Mucosa of stomach (tissue), 1 donor: ENCODE results near the gene HIP1R.
"Not testable (repeated sequence)": the region's sequence is repeated elsewhere in the genome, so short reads cannot be mapped to it uniquely, and the experiment has no call there.

Experiments
- H3K27me3 ChIP-seq: one replicate; pipeline ENCODE4 v1.7.0; 2013; ENCODE audit warnings: mild to moderate bottlenecking, low read length; ENCODE audit not compliant: control insufficient read depth, insufficient read depth
- H3K36me3 ChIP-seq: one replicate; pipeline ENCODE4 v1.7.0; 2013; ENCODE audit warnings: low read length; ENCODE audit not compliant: control insufficient read depth, insufficient read depth
- H3K4me1 ChIP-seq: one replicate; pipeline ENCODE4 v1.7.0; 2013; ENCODE audit warnings: mild to moderate bottlenecking, low read length; ENCODE audit not compliant: control insufficient read depth, insufficient read depth
- H3K4me3 ChIP-seq: one replicate; pipeline ENCODE4 v1.7.0; 2013; ENCODE audit warnings: low read length
- H3K9ac ChIP-seq: one replicate; pipeline ENCODE4 v1.7.0; 2013; ENCODE audit warnings: mild to moderate bottlenecking, low read length, moderate library complexity
- H3K9me3 ChIP-seq: one replicate; pipeline ENCODE4 v1.7.0; 2013; ENCODE audit warnings: mild to moderate bottlenecking, low read length, moderate library complexity; ENCODE audit not compliant: control insufficient read depth
- donor health status: Pancreatic carcinoma.

The HIP1R gene, protein sequence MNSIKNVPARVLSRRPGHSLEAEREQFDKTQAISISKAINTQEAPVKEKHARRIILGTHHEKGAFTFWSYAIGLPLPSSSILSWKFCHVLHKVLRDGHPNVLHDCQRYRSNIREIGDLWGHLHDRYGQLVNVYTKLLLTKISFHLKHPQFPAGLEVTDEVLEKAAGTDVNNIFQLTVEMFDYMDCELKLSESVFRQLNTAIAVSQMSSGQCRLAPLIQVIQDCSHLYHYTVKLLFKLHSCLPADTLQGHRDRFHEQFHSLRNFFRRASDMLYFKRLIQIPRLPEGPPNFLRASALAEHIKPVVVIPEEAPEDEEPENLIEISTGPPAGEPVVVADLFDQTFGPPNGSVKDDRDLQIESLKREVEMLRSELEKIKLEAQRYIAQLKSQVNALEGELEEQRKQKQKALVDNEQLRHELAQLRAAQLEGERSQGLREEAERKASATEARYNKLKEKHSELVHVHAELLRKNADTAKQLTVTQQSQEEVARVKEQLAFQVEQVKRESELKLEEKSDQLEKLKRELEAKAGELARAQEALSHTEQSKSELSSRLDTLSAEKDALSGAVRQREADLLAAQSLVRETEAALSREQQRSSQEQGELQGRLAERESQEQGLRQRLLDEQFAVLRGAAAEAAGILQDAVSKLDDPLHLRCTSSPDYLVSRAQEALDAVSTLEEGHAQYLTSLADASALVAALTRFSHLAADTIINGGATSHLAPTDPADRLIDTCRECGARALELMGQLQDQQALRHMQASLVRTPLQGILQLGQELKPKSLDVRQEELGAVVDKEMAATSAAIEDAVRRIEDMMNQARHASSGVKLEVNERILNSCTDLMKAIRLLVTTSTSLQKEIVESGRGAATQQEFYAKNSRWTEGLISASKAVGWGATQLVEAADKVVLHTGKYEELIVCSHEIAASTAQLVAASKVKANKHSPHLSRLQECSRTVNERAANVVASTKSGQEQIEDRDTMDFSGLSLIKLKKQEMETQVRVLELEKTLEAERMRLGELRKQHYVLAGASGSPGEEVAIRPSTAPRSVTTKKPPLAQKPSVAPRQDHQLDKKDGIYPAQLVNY

DNA sequence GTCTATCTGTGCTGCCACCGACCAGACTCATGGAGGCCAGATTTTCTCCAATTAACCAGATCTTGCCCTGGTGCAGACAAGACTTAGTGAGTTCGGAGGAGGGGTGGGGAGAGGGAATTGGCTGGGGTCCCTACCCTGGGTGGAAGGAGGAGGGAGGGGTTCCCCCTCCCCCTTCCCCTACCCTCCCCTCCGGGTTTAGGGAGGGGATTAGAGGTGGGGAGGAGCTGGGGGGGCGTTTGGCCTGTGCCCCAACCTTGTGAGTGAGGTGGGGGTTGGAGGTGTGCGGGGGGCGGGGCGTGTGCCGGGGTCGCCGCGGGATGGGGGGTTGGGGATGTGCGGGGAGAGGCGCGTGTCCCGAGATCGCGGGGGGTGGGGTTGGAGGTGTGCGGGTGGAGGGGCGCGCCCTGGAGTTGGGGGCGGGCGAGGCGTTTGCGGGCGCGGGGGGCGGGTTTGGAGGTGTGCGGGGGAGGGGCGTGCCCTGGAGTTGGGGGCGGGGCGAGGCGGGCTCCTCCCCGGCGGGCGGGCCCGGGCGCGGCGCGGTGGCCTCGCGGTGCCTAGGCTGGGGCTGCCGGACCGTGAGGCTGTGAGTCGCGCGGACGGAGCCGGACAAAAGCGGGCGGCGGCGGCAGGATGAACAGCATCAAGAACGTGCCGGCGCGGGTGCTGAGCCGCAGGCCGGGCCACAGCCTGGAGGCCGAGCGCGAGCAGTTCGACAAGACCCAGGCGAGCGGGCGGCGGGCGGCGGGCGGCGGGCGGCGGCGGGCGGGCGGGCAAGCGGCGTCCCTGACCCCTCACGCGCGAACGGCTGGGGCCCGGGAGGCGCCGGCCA is at the start of gene HIP1R:
Gene HIP1R (plus strand): TSS at position 537 of the 829 bp plus-strand sequence. CDS start 94 bp downstream, at position 631.
- Histone ChIP-seq H3K4me1 (peaks cover 43% of the 10 kb centered on the region), H3K27me3 (no peaks in the 10 kb centered on the region), H3K4me3 (peak within 1 kb of the TSS; percentile 56), H3K9me3 (no peaks in the 10 kb centered on the region), H3K36me3 (no peaks in the 10 kb centered on the region), H3K9ac (peak within 1 kb of the TSS; percentile 69)

DNA sequence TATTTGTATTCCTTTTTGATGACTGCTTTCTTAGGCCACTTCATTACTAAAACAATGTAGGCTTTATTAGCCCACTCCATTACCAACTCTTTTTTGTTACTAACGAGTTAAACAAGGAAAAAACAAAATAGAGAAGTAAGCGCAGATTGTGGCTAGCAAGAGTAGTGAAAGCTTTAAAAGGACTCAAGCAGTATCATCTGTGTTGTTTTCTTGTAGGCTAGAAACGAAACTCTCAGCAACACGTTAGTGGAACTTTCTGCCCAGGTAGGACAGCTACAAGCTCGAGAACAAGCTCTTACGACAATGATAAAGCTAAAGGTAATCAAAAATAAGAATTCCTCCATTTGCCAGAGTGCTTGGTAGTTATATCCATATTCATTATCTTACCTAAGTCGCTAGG is 49.8 kb upstream of the HIP1R start:
- no peak overlapping the region for H3K4me3 ChIP-seq
- no peak overlapping the region for H3K9ac ChIP-seq
- H3K9me3 ChIP-seq, result no peaks in the 10 kb centered on the region
- no peaks in the 10 kb centered on the region for H3K4me1 ChIP-seq
- no peaks in the 10 kb centered on the region for H3K27me3 ChIP-seq
- no peaks in the 10 kb centered on the region for H3K36me3 ChIP-seq

DNA sequence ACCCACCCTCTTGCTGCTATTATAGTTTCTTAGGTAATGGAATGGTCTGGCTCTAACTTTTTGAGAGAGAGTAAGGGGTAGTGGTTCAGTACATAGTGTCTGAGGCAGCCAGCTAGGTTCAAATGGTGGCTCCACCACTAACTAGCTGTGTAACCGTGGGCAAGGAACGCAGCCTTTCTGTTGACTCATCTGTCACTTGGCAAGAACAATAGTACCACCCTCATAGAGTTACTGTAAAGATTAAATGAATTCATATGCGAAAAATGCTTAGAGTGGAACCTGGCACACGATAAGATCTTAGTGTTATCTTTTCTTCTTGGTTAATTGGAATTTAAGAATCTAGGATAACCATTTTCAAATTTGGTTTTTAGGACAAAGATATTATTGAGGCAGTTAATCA is 46.9 kb upstream of the HIP1R start:
- Histone ChIP-seq H3K36me3 (no peaks in the 10 kb centered on the region), H3K27me3 (no peaks in the 10 kb centered on the region), H3K4me1 (no peaks in the 10 kb centered on the region), H3K9ac (no peak overlapping the region), H3K4me3 (no peak overlapping the region), H3K9me3 (no peaks in the 10 kb centered on the region)

DNA sequence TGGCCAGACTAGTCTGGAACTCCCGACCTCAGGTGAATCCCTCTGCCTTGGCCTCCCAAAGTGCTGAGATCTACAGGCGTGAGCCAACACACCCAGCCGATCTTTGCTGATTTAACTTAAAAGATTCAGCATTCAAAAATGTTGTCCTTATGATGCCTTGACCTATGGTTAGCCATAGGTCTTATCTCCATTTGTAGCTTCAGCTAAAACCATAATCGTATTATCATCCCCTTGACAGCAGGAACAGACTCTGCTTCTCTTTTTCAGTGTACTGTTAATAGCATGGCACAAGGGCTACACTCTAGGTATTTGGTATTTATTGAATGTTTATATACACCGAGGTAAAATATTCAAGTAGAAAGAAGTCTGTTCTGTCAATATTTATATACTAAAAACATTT is 45.6 kb upstream of the HIP1R start:
- Histone ChIP-seq H3K4me1 (no peaks in the 10 kb centered on the region), H3K4me3 (no peak overlapping the region), H3K9me3 (no peaks in the 10 kb centered on the region), H3K27me3 (no peaks in the 10 kb centered on the region), H3K36me3 (no peaks in the 10 kb centered on the region), H3K9ac (no peak overlapping the region)

DNA sequence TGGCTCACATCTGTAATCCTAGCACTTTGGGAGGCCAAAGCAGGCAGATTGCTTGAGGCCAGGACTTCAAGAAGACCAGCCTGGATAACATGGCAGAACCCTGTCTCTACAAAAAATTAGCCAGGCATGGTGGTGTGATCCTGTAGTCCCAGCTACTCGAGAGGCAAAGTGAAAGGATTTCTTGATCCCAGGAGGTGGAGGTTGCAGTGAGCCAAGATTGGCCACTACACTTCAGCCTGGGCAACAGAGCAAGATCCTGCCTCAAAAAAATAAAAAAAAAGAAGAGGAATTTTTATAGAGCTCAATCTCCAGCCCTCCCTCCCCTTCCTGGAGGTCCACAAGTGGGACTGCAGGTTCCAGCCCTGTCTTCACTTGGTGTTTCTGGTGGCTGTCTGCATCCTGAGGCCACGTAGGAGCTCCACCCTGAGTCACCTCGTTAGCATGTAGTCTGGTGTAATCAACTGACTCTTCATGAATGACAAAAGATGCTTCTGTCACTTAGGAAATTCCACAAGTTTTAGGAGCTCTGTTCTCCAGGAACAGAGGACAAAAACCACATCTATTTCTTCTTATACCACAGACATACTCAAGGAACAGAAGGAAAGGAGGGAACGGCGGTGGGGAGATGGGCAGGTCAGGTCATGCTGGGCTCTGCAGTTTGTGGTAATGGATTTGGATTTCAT is 44.7 kb upstream of the HIP1R start:
- Histone ChIP-seq H3K27me3 (no peaks in the 10 kb centered on the region), H3K9ac (no peak overlapping the region), H3K4me1 (peaks cover under 1% of the 10 kb centered on the region), H3K4me3 (no peak overlapping the region), H3K36me3 (no peaks in the 10 kb centered on the region), H3K9me3 (no peaks in the 10 kb centered on the region)

DNA sequence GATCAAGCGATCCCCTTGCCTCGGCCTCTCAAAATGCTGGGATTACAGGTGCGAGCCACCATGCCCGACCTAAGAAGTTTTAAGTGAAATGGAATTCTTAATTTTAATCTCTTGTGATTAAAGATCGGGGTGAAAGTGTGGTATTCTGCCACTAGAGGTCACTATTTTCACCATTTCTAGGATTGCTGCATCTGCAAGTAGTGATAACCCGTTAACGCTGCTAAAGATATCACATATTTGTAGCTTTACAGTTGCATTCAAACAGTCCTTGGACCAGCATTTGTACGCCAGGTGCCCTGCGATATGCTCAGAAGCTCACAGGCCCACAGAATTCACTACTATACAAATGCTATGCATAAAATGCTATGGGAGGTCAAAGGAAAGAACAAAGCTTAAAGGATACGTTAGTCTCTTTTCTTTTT is 41.6 kb upstream of the HIP1R start:
- H3K27me3 ChIP-seq, result no peaks in the 10 kb centered on the region
- no peaks in the 10 kb centered on the region for H3K36me3 ChIP-seq
- H3K9ac ChIP-seq, result no peak overlapping the region
- H3K4me3 ChIP-seq, result no peak overlapping the region
- peaks cover 3% of the 10 kb centered on the region for H3K4me1 ChIP-seq
- H3K9me3 ChIP-seq, result no peaks in the 10 kb centered on the region

DNA sequence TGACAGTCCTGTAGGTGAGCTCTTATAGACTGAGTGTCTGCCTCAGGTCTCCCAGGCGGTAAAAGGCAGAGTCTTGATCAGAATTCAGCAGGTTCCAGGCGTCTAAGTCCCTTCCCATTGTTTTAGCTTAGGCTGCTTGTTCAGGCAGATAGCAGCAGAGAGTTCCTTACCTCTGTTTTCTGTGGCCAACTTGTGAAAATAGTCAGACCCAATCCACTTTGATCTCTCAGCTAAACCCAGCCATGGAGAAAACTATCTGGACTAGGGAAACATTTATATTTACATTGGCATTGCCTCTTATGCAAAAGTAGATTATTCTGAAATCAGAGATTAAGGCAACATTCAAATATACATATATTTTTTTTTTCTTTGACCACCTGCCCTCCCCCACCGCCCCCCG is 39.5 kb upstream of the HIP1R start:
- Histone ChIP-seq H3K4me1 (peaks cover 3% of the 10 kb centered on the region), H3K9me3 (no peaks in the 10 kb centered on the region), H3K9ac (no peak overlapping the region), H3K27me3 (no peaks in the 10 kb centered on the region), H3K36me3 (no peaks in the 10 kb centered on the region), H3K4me3 (no peak overlapping the region)

DNA sequence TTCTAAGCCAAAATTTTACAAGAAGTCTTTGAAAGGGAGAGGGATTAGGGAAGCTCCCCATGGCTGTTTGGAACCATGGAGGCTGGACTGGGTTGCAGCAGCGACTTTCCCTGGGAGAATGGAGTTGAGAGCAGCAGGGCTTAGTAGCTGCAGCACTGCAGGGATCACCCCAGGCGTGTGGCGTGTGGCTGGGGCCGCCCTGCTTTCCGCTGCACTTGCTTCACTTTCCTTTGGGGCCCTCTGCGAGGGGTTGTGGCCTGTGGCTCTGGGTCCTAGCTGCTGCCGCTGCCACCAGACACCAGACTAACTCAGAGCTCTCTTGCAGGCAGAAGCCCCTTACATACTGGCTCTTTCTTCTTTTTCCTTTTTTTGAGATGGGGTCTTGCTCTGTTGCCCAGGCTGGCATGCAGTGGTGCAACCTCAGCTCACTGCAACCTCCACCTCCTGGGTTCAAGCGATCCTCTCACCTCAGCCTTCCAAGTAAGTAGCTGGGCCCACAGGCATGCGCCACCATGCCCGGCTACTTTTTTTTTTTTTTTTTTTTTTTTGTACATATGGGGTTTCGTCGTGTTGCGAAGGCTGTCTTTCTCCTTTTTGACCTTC is 35.5 kb upstream of the HIP1R start:
- Histone ChIP-seq H3K27me3 (no peaks in the 10 kb centered on the region), H3K9me3 (no peaks in the 10 kb centered on the region), H3K4me3 (no peak overlapping the region), H3K4me1 (peaks cover 10% of the 10 kb centered on the region), H3K9ac (no peak overlapping the region), H3K36me3 (no peaks in the 10 kb centered on the region)

DNA sequence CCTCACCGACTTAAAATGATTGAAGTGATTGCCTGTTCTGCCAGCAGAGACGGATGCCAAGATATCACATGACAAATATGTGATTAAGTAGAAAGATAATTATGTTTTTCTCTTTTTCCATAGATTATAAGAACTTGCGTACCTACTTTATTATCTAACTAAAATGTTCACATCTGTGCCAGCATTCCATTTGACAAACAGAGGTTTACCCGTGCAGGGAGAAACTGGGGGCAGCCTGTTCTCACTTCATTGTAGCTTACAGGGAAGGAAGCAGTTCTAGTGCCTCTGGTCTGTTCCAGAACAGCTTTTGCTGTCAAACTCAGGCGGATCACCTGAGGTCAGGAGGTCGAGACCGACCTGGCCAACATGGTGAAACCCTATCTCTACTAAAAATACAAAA is 31.3 kb upstream of the HIP1R start:
- H3K27me3 ChIP-seq, result no peaks in the 10 kb centered on the region
- H3K4me3 ChIP-seq, result no peak overlapping the region
- H3K9me3 ChIP-seq, result no peaks in the 10 kb centered on the region
- peaks cover 7% of the 10 kb centered on the region for H3K4me1 ChIP-seq
- H3K9ac ChIP-seq, result peak overlapping the region; percentile 28
- H3K36me3 ChIP-seq, result no peaks in the 10 kb centered on the region

DNA sequence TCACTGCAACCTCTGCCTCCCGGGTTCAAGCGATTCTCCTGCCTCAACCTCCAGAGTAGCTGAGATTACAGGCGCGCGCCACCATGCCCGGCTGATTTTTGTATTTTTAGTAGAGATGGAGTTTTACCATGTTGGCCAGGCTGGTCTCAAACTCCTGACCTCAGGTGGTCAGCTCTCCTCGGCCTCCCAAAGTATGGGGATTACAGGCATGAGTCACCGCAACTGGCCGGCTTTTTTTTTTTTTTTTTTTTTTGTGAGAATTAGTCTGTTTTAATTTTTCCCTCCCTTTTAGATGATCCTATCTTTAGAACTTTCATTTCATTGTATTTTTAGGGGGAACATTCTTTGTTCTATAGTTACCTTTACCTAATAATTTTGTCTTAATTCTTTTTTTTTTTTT is 30.3 kb upstream of the HIP1R start:
- H3K4me3 ChIP-seq, H3K4me1 ChIP-seq, H3K9me3 ChIP-seq, H3K9ac ChIP-seq, H3K27me3 ChIP-seq, H3K36me3 ChIP-seq: not testable (repeated sequence)

DNA sequence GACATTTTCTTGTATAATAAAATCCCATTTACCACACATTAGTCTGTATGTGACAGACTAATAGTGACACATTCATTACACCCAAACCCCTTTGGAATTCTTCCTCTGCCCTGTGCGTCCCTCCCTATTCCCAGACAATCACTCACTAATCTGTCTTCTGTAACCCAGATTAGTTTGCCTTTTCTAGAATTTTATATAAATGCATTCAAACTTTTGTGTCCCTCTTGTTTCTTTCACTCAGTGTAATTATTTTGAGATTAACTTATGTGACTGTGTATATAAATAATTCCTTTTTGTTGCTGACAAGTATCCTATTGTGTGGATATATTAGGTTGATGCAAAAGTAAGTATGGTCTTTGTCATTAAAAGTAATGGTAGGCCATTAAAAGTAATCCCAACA is 27.6 kb upstream of the HIP1R start:
- Histone ChIP-seq H3K36me3 (no peaks in the 10 kb centered on the region), H3K4me1 (peaks cover 7% of the 10 kb centered on the region), H3K9ac (no peak overlapping the region), H3K9me3 (no peaks in the 10 kb centered on the region), H3K4me3 (no peak overlapping the region), H3K27me3 (no peaks in the 10 kb centered on the region)
